Vagina (tissue), 2 donors: ENCODE data around the gene SLC35F1. TPM values are rescaled to one million over a fixed set of nuclear protein-coding genes. Genes with fewer than 3 reads are reported as not detected.

Experiments
- DNase-seq, 2 donors: peaks; one replicate each; pipeline ENCODE4 v3.0.0-alpha.2; 2017; ENCODE audit errors: extremely low spot score in 2 of 2
- H3K27ac ChIP-seq: fragments of 200-600 bp; sonication (generic); one replicate; pipeline ENCODE4 v1.5.1; 2019
- H3K27me3 ChIP-seq: fragments of 200-600 bp; sonication (generic); one replicate; pipeline ENCODE4 v1.5.1; 2019
- H3K36me3 ChIP-seq, 2 donors: fragments of 200-600 bp; sonication (generic); one replicate each; pipeline ENCODE4 v1.5.1; 2017 to 2019
- H3K4me1 ChIP-seq: fragments of 200-600 bp; sonication (generic); one replicate; pipeline ENCODE4 v1.5.1; 2019
- H3K4me3 ChIP-seq, 2 donors: fragments of 200-600 bp; sonication (generic); 1 replicate in 1 of 2; 2 replicates in 1 of 2; pipeline ENCODE4 v1.5.1; 2016 to 2019
- H3K9me3 ChIP-seq: fragments of 200-600 bp; sonication (generic); one replicate; pipeline ENCODE4 v1.5.1; 2019
- POLR2A ChIP-seq, 2 donors: fragments of 450-650 bp; IDR thresholded peaks; one replicate each; pipeline ENCODE4 v1.6.1; 2017; ENCODE audit warnings: antibody characterized with exemption in 2 of 2, mild to moderate bottlenecking in 2 of 2, moderate library complexity in 2 of 2
- POLR2AphosphoS5 ChIP-seq, 2 donors: sonication (generic); formaldehyde crosslinking; IDR thresholded peaks; one replicate each; pipeline ENCODE4 v1.9.0; 2017; ENCODE audit warnings: antibody characterized with exemption in 2 of 2, mild to moderate bottlenecking in 2 of 2, low read depth in 1 of 2; ENCODE audit not compliant: insufficient read depth in 1 of 2
- intact Hi-C: fragments of 100-400 bp; cut with DNase I; formaldehyde crosslinking; loops from one replicate; pipeline ENCODE4 v1.15.1; 2023
- total RNA-seq: library from RNA; depleted of rRNA; stranded (reverse); fragments of >200 nt; gene quantifications from one replicate; pipeline ENCODE4 v1.2.3, GENCODE V29; 2016
- TF ChIP-seq, protein P1 (sequence below), 3 experiments: fragments of 450-650 bp in 2 of 3; fragments of 200-600 bp in 1 of 3; sonication (generic) in 1 of 3; IDR thresholded peaks; one replicate each; pipeline ENCODE4 v1.5.1; 2017 to 2019; ENCODE audit warnings: antibody characterized with exemption in 3 of 3, mild to moderate bottlenecking in 2 of 3, moderate library complexity in 2 of 3

The SLC35F1 gene
- total RNA-seq, 1 donor from 2014 or later: 2.7 TPM

DNA sequence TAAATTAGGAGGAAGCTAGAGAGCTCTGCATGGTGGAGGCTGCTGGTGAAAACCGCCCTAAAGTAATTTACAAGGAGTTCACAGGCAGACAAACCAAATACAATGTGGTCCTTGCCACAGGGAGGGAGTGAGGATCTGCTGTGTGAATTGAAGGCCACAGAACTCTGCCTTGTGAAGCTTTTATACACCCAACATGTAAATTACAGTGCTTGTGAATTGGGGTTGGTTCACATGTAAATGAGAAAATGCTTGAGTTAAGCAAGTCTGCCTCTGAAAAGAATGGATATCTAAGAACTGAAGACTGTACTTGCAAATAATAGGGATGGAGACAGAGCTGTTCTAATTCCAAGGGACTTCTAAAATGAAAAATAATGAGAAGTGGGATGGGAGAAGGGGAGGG lies 194.2 kb downstream of the SLC35F1 start:
- no peaks in the 10 kb centered on the region for H3K4me1 ChIP-seq
- no peak for TF ChIP-seq POLR2A (IDR thresholded peaks at IDR 0.05)
- intact Hi-C loops: no loop called here
- no peak for DNase-seq
- no peaks in the 10 kb centered on the region for H3K27me3 ChIP-seq
- no peak overlapping the region for H3K4me3 ChIP-seq
- H3K9me3 ChIP-seq: no peaks in the 10 kb centered on the region
- no peak overlapping the region for H3K27ac ChIP-seq
- no peaks in the 10 kb centered on the region for H3K36me3 ChIP-seq

DNA sequence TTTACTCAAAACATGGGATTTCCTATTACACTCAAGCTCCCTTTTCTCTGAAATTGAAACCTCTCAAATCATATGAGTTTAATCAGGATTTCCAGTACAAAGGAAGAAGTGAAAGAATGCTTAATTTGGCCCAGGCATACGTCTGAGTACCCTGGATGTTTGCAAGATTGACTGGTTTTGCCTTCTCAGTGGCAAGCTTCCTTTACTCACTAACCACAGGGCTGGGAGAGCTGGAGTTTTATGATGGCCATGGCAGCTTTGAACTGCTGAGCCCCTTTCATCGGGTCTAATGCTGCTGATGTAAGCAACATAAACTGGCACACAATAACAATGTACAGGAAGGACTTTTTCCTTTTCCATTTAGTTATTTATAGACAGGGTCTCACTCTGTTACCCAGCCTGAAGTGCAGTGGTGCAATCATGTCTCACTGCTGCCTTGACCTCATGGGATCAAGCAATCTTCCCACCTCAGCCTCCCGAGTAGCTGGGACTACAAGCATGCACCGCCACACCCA lies 194.8 kb downstream of the SLC35F1 start:
- no peak overlapping the region for H3K27ac ChIP-seq
- H3K4me1 ChIP-seq: no peaks in the 10 kb centered on the region
- no peak for DNase-seq
- no peaks in the 10 kb centered on the region for H3K36me3 ChIP-seq
- no peaks in the 10 kb centered on the region for H3K9me3 ChIP-seq
- no peak overlapping the region for H3K4me3 ChIP-seq
- TF ChIP-seq, protein P1, sequence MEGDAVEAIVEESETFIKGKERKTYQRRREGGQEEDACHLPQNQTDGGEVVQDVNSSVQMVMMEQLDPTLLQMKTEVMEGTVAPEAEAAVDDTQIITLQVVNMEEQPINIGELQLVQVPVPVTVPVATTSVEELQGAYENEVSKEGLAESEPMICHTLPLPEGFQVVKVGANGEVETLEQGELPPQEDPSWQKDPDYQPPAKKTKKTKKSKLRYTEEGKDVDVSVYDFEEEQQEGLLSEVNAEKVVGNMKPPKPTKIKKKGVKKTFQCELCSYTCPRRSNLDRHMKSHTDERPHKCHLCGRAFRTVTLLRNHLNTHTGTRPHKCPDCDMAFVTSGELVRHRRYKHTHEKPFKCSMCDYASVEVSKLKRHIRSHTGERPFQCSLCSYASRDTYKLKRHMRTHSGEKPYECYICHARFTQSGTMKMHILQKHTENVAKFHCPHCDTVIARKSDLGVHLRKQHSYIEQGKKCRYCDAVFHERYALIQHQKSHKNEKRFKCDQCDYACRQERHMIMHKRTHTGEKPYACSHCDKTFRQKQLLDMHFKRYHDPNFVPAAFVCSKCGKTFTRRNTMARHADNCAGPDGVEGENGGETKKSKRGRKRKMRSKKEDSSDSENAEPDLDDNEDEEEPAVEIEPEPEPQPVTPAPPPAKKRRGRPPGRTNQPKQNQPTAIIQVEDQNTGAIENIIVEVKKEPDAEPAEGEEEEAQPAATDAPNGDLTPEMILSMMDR (IDR thresholded peaks at IDR 0.05): no peak
- no peak for TF ChIP-seq POLR2AphosphoS5 (IDR thresholded peaks at IDR 0.05; ENCODE audit: insufficient read depth in 1 of 2, low read depth in 1 of 2)
- no peaks in the 10 kb centered on the region for H3K27me3 ChIP-seq
- intact Hi-C loops: no loop called here

DNA sequence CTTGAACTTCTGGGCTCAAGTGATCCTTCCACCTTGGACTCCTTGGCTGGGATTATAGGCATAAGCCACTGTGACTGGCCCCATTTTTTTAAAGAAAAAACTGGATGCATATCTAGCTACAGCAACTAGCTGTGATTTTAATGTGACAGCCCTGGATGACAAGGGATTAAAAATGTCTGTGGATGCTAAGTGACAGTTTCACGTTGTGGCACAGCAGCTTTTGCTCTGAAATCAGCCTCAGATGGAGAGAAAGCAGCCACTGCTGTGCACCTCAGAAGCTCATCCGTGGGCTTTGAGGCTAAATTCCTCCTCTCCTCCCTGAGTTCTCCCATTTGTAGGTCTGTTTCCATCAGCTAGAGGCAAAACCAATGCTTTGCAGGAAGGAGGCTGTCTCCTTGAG lies 195.3 kb downstream of the SLC35F1 start:
- Histone ChIP-seq H3K27ac (no peak overlapping the region), H3K4me3 (no peak overlapping the region), H3K4me1 (no peaks in the 10 kb centered on the region), H3K27me3 (no peaks in the 10 kb centered on the region), H3K36me3 (no peaks in the 10 kb centered on the region), H3K9me3 (no peaks in the 10 kb centered on the region)
- intact Hi-C loops: no loop called here
- no peak for DNase-seq
- TF ChIP-seq POLR2A (IDR thresholded peaks at IDR 0.05) (no peak), POLR2AphosphoS5 (IDR thresholded peaks at IDR 0.05; ENCODE audit: insufficient read depth in 1 of 2, low read depth in 1 of 2) (no peak)
- TF ChIP-seq, protein P1 (IDR thresholded peaks at IDR 0.05): no peak

DNA sequence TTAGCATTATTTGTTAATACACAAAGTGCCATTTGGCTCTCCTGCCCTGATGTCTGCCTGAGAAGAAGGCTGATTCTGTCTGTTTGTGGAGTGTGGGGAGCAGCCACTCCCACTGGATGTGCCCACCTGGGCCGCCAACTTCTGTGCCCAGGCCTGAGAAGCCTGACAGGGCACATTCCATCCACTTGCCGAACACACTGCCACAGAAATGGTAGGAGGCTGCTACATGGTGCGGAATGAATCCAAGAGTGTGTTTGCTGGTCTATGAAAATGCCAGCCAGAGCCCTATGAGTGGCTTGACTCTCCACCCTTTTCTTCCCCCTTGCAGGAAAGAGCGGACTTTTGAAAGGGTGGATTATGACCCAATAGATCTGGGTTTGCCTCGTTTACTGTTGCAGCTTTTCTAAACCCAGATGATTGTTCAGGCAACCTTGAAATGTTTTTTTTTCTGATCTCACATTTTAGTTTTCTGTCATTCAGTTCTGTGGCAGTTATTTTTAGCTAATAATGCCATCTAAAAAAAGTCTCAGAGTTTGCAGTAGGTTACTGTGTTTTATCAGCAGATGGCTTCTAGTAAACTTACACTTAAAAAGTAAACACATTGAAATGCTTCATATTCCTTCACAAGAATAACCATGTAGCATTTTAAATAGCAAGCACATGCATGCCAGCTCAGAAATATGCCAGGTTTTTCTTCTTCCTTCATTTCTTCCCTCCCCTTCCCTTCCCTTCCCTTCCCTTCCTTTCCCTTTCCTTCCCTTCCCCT lies 196.5 kb downstream of the SLC35F1 start:
- Histone ChIP-seq H3K27ac (no peak overlapping the region), H3K36me3 (no peaks in the 10 kb centered on the region), H3K27me3 (no peaks in the 10 kb centered on the region), H3K9me3 (no peaks in the 10 kb centered on the region), H3K4me3 (no peak overlapping the region), H3K4me1 (no peaks in the 10 kb centered on the region)
- intact Hi-C loops: no loop called here
- TF ChIP-seq, protein P1 (IDR thresholded peaks at IDR 0.05): no peak
- TF ChIP-seq POLR2AphosphoS5 (IDR thresholded peaks at IDR 0.05; ENCODE audit: insufficient read depth in 1 of 2, low read depth in 1 of 2) (no peak), POLR2A (IDR thresholded peaks at IDR 0.05) (no peak)
- no peak for DNase-seq

DNA sequence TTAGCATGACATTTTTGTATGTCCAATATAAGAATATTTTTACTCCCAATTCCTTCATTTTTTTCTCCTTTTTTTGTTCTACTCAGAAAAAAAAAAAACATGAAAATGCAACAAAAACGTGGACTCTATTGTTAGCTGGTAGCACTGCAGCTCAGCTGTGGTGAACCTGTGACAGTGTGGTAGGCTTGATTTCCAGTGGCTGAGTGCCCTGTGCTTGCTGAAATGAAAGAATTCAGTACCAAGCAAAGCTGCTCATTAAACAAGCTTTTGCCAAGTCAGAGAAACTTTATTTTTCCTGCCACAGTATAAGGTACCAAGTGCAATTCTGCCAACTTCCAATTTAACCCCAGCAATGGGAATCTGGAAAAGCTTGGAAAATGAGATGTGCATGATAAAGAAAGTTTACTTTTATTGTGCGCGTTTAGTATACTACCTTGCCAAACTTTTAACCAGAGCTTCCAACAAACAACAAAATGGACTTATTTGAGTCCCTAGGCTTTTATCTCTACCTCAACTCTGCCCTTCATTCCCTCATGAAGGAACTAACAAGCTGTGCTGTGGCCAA lies 215.2 kb downstream of the SLC35F1 start:
- DNase-seq: no peak
- no peak overlapping the region for H3K27ac ChIP-seq
- intact Hi-C loops: no loop called here
- no peaks in the 10 kb centered on the region for H3K4me1 ChIP-seq
- H3K36me3 ChIP-seq: no peaks in the 10 kb centered on the region
- no peaks in the 10 kb centered on the region for H3K27me3 ChIP-seq
- H3K9me3 ChIP-seq: no peaks in the 10 kb centered on the region
- TF ChIP-seq, protein P1 (IDR thresholded peaks at IDR 0.05): no peak
- TF ChIP-seq POLR2AphosphoS5 (IDR thresholded peaks at IDR 0.05; ENCODE audit: insufficient read depth in 1 of 2, low read depth in 1 of 2): no peak
- no peak for TF ChIP-seq POLR2A (IDR thresholded peaks at IDR 0.05)
- no peak overlapping the region for H3K4me3 ChIP-seq
